ENCODE results near the gene COPZ2.
"Not testable (repeated sequence)": the region's sequence is repeated elsewhere in the genome, so short reads cannot be mapped to it uniquely, and the experiment has no call there.

COPZ2 gene

DNA sequence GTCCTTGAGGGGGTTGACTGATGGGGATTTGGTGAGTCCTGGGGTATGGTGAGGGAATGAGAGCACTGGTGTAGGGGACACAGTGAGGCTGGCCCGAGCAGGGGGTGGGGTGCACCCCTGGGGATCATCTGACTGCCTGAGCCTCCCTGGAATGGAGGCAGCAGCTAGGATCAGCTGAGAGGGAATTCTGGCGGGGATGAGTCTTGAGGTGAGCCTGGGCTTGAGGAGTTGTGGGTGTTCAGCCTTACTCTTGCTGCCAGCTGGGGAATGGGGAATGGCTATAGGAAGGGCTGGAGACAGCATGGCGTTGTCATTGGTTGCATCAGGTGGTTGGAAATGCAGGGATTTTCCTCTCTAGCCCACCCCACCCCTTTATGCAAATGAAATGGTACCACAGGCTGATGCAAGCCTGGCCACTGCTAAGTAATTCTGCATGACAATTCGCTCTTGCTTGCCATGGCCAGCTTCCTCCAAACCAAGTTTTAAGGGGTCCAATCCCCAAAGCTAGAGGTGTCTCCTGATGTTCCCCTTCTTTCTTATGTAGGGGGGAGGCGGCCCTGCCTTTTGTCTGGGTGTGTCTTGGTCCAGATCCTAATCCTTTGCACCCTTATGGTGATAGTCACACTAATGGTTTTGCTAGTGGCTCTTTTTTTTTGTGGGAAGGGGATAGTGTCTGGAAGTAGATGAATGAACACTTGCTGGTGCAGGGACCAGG, 18.1 kb upstream of the COPZ2 start:
- DNase-seq (ENCODE audit: low read depth), result peak; percentile 91

DNA sequence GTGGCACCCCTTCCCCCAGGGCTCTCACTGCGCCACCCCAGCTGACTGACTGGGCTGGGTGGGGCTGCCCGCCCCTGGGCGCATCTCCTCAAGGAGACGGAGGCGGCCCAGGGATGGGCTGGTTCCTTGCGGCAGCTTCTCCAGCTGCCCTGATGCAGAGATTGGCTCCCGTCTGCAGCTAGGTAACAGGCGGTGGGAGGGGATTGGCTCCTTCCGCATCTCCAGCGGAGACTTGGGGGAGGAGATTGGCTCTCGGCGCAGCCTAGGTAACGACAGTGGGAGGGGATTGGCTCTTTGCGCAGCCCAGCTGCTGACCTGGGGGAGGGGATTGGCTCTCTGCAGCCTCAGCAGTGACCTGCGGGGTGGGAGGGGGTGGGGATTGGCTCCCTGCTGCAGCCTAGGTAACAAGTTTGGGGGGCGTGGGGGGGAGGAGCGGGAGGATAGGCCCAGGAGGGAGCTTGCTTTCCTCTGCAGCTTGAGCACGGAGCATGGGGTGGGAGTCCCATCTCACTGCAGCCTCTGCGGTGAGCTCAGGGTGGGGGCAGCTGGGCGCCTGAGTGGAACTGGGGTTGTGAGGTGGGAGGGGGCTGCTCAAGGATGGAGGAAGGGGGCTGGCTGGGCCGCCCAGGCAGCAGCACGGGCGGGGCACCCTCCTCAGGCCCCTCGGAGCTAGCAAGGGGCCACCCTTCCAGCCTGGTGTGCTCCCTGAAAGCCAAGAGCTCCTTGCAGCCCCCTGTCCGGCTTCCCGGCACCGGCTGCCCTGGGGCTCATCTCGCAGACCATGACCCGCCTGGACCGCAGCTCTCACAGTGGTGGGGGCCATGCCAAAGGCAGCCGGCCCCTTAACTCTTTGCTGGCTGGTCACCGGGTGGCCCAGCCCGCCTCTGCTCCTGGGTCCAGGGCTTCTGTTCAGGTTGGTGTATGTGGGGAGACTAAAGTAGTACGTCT, 16.9 kb upstream of the COPZ2 start:
- peak; percentile 89 for DNase-seq (ENCODE audit: low read depth)

DNA sequence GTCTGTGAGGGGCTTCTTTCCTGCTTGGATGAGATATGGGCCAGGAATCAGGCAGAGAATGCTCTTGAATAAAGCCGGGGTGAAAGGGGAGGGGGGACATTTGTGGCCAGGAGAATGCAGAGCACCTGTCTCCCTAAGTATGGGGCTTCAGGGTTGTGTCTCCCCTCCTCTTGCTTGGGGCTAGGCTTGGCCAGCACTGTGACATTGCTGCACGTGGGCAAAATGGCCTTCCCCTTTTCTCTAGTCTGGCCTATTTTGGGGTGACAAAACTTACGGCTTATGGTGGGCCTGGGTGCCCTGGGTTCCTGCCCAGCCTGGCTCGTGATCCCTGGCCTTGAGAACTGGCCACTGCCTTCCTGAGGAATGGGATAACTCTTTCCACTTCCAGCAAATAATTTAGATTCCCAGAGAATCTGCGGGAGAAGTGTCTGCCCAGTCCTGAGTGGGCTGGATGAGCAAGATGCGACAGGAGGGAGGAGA, 16.2 kb upstream of the COPZ2 start:
- DNase-seq (ENCODE audit: low read depth), result no peak

DNA sequence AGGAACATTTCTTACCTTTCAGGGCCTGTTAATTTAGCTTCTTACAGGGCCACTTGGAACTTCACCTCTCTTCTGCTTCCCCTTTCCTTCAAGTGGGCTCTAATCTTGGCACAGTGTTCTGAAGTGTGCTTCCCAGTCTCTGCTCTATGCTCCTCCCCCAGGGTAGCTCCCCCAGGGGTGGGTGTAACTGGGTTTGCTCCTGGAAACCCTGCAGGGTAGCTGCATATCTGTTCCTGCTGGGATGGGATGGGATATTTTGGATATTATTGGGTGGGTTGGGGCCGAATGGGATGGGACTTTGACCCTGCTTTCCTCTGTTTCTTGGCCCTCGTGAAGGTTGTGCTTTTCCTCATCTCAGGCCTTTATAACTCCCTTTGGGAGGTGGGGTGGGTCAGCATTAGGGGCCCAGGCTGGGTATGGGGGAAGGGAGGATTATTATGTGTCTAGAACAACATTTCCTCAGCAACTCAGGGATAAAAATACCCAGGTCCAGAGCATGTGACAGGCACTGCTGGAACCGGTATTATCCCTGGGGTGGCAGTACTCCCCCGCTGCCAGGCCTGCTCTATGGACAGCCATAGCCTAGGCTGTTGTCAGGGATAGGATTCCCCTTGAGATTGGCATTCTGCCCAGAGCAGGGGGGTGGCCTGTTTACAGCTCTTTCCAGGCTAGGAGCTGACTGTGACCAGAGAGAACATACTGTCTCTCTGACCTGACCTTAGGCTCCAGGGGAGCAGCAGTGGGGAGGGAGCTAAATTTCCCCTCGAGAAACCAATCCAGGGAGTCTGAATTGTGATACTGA, 15.6 kb upstream of the COPZ2 start:
- DNase-seq (ENCODE audit: low read depth), result peak; percentile 61

DNA sequence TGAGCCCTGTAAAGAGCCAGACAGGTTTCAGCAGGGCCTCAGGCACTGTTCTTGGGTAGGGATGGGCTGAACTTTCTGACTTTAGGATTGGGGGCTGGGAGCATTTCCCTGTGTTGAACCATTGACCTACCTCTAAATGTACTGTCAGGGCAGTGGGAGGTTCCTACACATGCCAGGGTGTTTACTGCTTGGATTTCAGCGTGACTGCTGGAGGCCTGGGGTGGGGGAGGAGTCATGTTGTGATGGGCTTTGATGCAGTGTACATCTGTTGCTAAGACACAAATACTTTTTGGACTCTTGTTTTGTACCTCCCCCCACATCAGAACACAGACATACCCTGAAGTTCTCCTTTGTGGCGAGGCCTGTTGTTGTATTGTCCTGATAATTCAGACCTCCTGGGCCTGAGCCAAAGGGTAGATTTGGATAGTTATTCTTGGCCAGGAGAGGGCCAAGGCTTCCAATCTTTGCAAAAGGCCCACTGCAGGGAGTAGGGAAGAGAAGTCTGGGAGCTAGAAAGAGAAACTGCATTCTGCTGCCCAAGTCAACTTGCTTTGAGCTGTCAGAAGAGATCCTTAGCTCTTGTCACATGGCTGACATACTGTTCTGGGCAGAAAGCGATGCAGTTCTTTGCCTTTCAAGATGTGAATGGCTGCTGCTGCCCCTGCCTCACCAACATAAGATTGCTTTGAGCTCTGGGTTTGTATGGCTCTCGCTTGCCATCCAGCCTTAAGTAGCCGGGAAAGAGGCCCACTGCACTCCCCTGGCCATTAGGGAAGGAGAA, 14.3 kb upstream of the COPZ2 start:
- DNase-seq (ENCODE audit: low read depth), result peak; percentile 85

DNA sequence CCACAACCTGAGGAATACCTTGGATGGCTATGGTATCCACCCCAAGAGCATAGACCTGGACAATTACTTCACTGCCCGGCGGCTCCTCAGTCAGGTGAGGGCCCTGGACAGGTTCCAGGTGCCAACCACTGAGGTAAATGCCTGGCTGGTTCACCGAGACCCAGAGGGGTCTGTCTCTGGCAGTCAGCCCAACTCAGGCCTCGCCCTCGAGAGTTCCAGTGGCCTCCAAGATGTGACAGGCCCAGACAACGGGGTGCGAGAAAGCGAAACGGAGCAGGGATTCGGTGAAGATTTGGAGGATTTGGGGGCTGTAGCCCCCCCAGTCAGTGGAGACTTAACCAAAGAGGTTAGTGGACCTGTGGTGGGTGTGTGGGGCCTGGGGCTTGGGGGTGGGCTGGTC, 13.7 kb upstream of the COPZ2 start:
- DNase-seq (ENCODE audit: low read depth), result no peak

DNA sequence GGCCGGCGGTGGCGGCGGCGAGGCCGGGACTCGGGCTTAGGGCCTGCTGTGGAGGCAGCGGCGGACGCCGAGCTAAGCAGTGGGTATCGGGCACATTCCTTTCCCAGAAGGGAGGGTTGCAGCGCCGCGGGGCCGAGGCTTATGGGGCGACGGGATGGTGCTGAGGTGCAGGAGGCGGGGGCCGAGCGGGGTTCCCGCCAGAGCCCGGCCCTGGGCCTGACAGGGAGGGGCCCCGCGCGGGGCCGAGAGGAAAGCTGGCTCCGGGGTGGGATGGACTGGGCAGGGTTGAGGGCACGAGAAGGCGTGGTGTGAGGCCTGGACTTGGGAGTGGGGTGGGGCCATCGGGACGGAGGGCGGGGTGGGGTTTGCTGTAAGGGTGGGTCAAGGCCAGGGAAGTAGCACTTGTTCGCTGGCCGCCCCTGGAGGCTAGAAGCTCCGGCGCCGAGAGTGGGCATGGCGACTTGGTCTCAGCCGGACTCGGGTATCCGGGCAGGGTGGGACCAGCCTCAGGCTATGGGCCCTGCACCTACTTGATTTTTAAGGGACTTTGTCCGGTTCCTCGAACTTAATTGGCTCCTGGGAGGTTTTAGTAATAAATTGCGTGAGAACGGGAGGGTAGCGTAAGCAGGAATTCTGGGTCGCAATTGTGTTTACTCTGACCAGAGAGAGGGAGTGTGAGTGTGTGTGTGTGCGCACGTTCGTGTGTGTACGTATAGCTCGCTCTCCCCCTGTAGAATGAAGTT, 11.0 kb upstream of the COPZ2 start:
- DNase-seq (ENCODE audit: low read depth), result peak; percentile 94

DNA sequence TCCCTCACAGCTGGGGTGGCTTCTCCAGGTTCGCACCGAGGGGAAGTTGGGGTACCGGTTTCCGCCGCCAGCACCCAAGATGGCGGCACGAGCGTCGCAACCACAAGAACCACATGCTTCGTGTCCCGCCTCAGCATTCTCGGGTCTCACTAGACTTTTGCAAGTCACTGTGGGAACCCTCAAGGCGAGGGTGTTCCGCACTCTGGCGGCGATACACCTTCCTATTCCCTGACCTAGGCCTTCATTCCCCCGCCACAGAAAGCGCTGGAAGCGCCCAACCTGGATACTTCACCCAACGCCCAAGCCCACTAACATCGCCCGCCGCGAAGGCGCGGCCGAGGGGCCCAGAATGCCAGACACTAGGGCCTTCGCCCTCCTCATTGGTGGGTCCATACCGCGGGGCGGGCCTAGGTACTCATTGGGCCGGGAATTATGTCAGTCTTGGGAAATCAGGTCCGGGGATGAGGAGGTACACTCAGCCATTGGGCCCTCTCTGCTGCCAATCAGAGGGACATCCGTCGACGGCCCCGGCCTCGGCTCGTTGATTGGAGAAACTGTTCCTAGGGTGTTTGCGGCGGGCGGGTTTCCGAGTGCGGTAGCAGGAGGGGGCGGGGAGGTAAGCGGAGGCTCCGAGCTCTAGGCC, 10.3 kb upstream of the COPZ2 start, which contains the start of gene NFE2L1:
NFE2L1 (plus strand) TSS at position 619 of the 643 bp plus-strand sequence. CDS start 2,760 bp downstream, outside the sequence.
- peak; percentile 100 for DNase-seq (ENCODE audit: low read depth)

DNA sequence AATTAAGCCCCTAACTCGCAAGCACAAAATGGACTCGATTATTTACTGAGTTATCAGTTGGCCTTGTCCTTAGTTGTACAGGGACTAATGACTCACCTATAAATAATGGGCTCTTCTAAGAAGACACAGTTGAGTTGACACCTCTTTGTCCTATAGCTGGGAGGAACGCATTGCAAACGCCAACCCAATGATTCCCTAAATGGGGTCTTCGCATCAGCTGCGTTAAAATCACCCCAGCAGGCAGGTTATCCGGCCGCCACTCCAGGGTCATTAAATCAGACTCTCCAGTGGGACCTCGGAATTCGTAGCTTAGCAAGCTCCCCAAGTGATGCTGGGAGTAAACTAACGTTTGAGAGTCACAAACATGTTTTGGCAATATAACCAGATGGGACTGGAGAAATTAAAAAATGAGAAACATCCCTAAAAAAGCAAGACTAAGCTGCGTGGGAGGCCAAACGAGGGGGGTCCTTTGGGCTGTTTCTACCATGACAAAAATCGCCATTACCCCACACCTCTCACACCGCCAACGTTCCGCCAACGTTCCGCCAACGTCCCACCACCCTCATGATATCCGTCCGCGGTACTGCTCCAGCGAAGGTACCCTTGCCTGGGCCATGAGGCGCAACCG, 9.6 kb upstream of the COPZ2 start:
- peak; percentile 24 for DNase-seq (ENCODE audit: low read depth)

DNA sequence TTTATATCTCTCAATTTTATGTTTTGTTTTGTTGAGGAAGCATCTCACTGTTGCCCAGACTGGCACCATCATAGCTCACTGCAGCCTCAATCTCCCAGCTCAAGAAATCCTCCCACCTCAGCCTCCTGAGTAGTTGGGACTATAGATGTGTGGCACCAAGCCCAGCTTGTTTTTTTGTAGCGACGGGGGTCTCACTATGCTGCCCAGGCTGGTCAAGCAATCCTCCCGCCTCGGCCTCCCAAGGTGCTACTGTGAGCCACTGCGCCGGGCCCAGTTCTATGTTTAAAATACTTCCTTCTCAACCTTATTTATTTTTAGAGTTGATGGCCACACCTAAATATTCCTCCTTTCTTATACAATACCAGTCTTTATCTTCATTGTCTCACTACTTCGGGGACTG, 8.7 kb upstream of the COPZ2 start:
- no peak for DNase-seq (ENCODE audit: low read depth)

DNA sequence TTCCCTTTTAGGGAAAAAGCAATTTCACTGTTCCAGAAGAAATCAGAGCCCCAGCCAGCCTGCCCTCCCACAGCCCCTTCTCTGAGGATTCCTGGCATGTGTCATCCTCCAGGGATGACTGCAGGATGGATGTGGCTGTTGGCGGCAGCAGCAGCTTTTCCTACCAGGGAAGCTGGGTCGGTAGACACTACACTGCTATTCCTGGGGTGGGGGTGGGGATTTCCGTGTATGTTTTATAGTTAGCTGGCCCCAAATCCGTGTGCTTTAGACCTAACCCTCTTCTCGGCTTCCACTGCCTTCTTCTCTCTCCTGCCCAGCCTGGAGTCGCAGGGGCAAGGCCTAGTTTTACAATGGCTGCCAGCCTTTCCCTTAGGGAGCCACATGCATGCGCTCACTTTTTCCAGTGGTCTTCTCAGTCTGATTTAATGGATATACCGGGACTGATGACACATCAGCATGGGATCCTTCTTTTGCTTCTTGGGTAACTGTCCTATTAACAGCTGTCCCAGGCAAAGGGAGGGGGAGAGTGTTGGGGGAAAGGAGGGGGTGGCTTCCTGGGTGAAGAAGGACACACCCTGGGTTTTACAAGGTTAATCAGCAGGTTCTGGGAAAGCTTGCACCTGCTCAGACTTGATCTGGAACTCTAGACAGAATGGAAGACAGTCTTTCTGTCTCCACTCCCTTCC, 7.9 kb upstream of the COPZ2 start:
- peak; percentile 47 for DNase-seq (ENCODE audit: low read depth)

DNA sequence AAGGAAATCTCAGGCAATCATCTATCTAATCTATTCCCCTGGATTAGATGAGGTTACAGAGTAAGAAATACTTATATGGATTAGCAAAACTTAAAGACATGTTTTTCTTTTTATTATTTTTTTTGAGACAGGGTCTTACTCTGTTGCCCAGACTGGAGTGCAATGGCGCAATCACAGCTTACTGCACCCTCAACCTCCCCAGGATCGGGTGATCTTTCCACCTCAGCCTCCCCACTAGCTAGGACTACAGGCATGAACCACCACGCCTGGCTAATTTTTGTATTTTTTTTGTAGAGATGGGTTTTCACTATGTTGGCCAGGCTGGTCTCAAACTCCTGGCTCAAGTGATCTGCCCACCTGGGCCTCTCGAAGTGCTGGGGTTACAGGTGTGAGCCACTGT, 7.3 kb upstream of the COPZ2 start:
- DNase-seq (ENCODE audit: low read depth), result no peak

DNA sequence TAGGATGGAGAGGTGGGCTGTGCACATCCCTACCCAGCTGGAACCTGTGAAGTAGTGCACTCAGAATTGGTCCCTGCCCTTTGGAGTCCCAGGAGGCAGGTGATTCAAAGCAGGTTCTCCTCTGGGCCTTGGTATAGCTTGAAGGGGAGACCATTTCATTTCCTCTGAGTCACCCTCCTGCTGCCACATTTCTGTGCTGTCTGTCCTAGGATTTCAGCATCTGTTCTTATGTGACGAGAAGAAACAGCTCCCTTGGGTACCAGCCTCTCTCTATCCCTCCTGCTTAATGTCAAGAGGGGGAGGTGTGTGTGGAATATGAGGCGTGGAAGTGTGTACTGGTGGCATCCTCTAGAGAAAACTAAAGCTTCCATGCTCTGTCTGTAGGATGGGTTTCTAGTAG, 5.6 kb upstream of the COPZ2 start:
- peak; percentile 23 for DNase-seq (ENCODE audit: low read depth)

DNA sequence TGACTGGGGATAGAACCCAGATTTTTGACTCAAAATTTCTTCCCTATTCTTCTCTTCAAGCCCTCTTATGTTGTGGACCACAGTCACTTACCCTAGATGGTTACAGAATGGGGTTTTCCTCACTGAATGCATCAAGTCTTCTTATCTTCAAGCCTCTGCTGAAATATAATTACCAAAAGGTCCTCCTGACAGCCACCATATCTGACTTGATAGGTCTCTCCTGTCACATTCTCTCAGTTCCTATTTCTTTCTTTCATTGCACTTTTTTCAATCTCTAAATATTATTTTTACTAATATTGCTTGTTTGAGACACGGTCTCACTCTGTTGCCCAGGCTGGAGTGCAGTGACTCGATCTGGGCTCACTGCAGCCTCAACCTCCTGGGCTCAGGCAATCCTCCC, 1.1 kb upstream of the COPZ2 start:
- DNase-seq (ENCODE audit: low read depth), result no peak

DNA sequence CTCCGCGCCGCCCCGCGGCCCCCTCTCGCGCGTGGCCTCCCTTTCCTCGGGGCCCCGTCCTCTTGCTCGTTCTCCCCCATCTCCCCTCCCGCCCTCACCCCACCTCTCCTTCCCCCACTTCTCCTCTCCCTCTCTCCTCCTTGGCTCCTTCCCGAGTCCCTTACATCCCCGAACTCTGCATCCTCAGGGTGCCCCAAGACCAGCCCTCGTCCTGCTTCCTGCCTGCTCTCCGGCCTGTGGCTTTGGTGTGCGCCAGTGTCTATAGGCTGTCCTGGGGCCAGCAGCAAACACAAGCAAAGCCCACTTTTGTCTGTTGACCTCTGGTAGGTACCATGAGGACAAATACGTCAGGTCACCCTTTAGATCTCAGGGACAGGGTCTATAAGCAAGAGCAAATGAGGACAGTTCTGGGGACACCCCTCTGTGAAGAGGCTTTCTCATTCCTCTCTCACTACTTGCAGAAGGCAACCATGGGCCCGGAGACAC, 284 bp upstream of the COPZ2 start:
- peak; percentile 52 for DNase-seq (ENCODE audit: low read depth)

DNA sequence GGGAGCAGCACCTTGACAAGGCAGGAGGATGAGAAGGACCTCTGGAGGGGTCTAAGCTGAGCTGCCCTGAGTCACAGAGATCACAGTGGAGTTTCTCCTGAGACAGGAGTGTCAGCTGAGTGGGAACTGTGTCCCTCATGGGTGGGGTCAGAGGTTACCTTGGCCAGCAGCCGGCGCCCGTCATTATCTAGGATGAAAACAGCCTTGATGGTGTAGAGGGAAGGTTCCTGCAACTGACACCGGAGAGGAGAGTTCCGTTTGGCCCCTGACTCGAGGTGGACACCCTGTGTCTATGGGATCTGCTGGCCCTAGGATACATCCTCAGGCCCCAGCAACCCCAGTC, 933 bp downstream of the COPZ2 start:
- DNase-seq (ENCODE audit: low read depth), result no peak

DNA sequence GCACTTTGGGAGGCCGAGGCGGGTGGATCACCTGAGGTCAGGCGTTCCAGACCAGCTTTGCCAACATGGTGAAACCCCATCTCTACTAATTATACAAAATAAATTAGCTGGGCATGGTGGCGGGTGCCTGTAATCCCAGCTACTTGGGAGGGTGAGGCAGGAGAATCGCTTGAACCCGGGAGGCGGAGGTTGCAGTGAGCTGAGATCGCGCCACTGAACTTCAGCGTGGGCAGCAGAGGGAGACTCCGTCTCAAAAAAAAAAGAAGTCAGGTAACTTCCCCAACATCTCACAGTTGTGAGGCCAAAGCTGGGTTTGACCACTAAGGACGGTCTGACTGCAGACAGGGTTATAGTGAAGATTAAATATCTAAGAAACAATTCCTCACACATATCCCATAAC, 2.9 kb downstream of the COPZ2 start:
- not testable (repeated sequence) for DNase-seq (ENCODE audit: low read depth)

DNA sequence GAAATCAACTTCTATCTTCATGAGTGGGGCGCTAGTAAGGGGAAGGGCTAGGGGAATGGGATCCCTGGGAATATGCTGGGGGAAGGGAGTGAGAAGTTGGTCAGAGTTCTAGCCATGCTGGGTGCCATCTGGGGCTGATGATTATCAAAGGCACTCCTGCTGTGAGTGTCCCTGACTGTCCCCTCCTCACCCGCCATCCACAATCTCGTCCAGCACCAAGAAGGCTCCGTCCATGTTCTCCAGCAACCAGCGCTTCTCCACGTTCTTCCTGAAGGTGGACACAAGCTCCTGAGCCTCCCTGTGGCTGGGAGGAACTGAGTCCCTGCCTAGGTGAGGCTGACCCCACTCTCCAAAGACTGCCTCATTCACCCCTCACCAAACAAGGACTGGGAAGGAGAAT, 5.6 kb downstream of the COPZ2 start:
- no peak for DNase-seq (ENCODE audit: low read depth)

DNA sequence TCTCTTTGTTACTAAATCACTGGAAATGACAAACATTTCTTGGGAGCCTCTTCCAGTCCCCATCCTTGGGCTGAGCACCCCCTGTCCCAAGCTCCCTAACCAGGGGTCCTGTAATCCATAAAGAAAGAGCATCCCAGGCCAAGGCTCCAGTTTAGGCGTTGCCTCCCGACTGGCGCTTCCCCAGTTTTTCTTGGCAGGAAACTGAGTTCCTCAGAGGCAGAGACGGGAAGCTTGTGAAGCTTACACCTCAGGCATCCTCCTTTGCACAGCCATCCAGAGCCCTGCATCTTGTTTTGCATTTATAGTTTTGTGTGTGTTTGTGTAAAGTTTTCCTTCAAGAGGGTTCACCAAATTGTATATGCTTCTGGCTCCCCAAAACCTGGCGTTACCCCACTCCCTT, 7.1 kb downstream of the COPZ2 start:
- DNase-seq (ENCODE audit: low read depth), result peak; percentile 58
